ENCODE measurements around the gene CDH1. TPM values are rescaled to one million over a fixed set of nuclear protein-coding genes. Genes with fewer than 3 reads are reported as not detected.
A peak's percentile ranks its signal among the peaks of the same experiment; 100 is the strongest.
"Not testable (repeated sequence)": the region's sequence is repeated elsewhere in the genome, so short reads cannot be mapped to it uniquely, and the experiment has no call there.

The CDH1 gene
- total RNA-seq, 1 experiment from 2014 or later: 6.0 TPM

DNA sequence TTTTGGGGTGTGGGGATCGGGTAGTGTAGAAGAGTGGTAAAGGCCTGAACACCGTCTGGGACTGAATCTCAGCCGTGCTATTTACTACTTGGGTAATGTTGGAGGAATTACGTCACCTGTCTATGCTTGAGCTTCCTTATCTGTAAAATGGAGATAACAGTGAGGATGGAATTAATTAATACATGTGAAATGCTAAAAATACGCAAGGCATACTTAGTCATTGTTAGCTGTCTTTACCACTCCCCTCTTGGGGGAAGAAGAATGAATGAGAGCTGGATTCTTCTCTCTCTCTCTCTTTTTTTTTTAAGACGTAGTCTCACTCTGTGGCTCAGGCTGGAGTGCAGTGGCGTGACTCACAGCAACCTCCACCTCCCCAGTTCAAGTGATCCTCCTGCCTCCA is 65.1 kb downstream of the CDH1 start:
- no peak for DNase-seq (ENCODE audit: low read depth, low spot score)
- in situ Hi-C loops (cut with HindIII; ENCODE audit: low pct_unique_long_range_greater_than_20kb, low sequenced_read_pairs): no loop called here

DNA sequence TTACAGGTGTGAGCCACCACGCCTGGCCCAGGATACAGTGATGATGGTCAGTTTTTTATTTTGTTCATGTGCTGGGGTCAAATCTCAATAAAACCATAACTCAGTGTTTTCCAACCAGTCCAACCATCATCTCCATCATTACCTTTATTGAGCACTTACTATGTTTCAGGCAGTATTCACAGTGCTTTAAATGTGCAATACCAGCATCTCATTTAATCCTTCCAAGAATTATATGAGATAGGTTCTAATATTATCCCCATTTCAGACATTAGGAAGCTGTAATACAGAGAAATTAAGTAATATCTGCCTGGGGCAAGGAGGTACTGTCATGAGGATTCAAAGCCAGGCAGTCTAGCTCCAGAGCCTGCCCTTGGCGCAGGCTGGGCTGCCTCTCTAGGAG is 69.3 kb downstream of the CDH1 start:
- in situ Hi-C loops (cut with HindIII; ENCODE audit: low pct_unique_long_range_greater_than_20kb, low sequenced_read_pairs): no loop called here
- no peak for DNase-seq (ENCODE audit: low read depth, low spot score)

DNA sequence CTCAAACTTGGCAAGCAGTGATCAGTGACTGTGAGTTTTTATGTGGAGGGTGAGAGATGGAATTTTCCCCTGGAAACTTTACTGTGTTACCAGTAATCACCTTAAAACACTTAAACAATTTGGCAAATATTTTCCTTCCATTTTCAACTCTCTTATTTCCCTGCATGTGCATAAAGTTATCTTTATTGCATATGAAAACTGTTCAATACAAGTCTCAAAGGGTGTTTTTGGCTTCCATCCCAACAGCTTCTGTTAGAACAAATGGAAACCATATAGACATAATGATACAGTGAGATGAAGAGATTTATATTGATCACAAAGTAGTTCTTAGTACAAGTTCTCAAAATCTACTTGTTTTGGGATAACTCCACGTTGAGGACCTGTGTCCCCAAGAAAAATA is 69.9 kb downstream of the CDH1 start:
- DNase-seq (ENCODE audit: low read depth, low spot score): no peak
- in situ Hi-C loops (cut with HindIII; ENCODE audit: low pct_unique_long_range_greater_than_20kb, low sequenced_read_pairs): no loop called here

DNA sequence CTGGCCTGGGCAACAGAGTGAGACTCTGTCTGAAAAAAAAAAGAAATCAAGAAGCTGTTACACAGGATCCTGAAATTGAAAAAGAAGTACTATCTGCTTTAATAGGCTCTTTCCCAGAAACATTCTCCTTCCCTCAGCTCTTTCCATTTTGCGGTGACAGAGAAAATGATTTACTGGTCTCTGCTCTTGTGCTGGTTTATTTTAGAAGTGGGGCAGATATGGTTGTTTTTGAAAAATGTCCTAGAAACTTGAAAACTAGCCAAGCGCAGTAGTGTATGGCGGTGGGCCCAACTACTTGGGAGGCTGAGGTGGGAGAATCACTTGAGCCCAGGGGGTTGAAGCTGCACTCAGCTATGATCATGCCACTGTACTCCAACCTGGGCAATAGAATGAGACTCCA is 77.4 kb downstream of the CDH1 start:
- no peak for DNase-seq (ENCODE audit: low read depth, low spot score)
- in situ Hi-C loops (cut with HindIII; ENCODE audit: low pct_unique_long_range_greater_than_20kb, low sequenced_read_pairs): no loop called here

DNA sequence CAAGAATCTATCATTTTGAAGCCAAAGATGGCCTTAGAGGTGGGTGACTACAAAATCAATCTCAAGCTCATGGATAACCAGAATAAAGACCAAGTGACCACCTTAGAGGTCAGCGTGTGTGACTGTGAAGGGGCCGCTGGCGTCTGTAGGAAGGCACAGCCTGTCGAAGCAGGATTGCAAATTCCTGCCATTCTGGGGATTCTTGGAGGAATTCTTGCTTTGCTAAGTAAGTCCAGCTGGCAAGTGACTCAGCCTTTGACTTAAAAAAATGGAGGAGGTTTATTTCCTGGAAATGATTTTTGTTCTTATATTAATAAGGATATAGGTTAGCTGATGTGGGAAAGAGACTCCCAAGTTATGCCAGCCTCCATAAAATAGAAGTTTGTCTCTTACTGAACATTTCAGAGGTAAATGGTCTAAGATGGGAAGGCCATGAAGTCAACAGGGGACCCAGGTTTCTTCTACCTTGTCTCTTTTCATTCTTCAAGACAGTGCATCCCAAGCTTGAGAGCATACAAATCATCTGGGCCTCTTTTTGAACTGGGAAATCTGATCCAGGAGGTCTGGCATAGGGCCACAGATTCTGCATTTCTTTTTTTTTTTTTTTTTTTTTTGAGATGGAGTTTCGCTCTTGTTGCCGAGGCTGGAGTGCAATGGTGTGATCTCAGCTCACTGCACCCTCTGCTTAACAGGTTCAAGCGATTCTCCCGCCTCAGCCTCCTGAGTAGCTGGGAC is 86.5 kb downstream of the CDH1 start:
- in situ Hi-C loops (cut with HindIII; ENCODE audit: low pct_unique_long_range_greater_than_20kb, low sequenced_read_pairs): no loop called here
- DNase-seq (ENCODE audit: low read depth, low spot score): no peak

DNA sequence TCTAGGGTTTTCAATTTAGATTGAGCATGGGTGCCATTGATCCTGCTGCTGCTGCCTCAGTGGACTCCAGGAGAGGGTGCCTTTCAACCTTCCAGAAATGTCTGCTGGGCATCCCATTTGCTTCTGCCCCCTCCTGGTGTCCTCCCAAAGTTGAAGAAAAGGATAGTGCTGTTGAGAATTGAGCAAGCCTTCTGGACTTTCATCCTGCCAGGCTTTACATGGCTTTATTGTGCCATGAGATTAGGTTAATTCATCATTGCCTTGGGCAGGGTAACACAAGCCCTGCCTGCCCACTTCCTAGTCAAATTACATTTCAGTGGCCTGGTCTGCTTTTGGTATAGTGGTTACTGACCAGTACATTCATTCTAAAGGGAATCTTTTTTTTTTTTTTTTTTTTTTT is 88.3 kb downstream of the CDH1 start:
- in situ Hi-C loops (cut with HindIII; ENCODE audit: low pct_unique_long_range_greater_than_20kb, low sequenced_read_pairs): no loop called here
- DNase-seq (ENCODE audit: low read depth, low spot score): peak; percentile 18

DNA sequence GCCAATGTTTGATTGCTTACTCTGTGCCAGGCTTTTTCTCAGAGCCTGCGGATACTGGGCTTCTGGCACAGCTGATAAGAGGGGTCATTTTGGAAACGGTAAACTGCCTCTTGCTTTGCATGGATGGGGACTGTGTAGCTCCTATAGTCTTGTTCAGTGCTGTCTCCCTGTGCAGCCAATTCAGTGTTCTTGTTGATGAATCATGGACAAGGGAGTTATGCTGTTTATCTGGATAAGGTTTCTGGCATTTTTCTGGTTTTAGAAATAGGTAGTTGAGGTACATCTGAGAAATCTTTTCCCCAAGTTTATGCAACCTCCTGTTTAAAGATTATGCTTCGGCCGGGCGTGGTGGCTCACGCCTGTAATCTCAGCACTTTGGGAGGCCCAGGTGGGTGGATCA is 89.6 kb downstream of the CDH1 start:
- DNase-seq (ENCODE audit: low read depth, low spot score): no peak
- in situ Hi-C loops (cut with HindIII; ENCODE audit: low pct_unique_long_range_greater_than_20kb, low sequenced_read_pairs): no loop called here

DNA sequence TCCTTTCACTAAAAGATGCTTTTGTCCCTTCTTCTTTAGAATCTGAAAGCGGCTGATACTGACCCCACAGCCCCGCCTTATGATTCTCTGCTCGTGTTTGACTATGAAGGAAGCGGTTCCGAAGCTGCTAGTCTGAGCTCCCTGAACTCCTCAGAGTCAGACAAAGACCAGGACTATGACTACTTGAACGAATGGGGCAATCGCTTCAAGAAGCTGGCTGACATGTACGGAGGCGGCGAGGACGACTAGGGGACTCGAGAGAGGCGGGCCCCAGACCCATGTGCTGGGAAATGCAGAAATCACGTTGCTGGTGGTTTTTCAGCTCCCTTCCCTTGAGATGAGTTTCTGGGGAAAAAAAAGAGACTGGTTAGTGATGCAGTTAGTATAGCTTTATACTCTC is 96.2 kb downstream of the CDH1 start:
- in situ Hi-C loops (cut with HindIII; ENCODE audit: low pct_unique_long_range_greater_than_20kb, low sequenced_read_pairs): no loop called here
- no peak for DNase-seq (ENCODE audit: low read depth, low spot score)

DNA sequence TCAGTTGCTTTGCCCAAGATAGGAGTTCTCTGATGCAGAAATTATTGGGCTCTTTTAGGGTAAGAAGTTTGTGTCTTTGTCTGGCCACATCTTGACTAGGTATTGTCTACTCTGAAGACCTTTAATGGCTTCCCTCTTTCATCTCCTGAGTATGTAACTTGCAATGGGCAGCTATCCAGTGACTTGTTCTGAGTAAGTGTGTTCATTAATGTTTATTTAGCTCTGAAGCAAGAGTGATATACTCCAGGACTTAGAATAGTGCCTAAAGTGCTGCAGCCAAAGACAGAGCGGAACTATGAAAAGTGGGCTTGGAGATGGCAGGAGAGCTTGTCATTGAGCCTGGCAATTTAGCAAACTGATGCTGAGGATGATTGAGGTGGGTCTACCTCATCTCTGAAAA is 97.5 kb downstream of the CDH1 start:
- no peak for DNase-seq (ENCODE audit: low read depth, low spot score)
- in situ Hi-C loops (cut with HindIII; ENCODE audit: low pct_unique_long_range_greater_than_20kb, low sequenced_read_pairs): no loop called here

DNA sequence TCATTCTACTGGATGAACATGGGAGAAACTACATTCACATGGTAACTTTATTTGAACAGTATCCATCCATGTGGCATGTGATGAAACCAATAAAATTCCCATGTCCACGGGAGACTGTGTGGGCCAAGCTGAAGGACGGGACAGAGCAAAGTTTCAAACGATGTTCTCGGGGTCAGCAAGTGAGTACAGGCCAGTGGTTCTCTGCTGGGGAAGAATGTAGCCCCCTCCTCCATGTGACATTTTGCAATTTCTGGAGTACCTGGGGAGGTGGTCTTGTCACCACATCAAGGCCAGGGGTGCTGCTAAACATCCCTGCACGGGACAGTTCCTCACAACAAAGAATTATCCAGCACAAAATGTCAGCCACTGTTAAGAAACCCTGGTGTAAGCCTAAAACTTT is 98.9 kb downstream of the CDH1 start:
- DNase-seq (ENCODE audit: low read depth, low spot score): no peak
- in situ Hi-C loops (cut with HindIII; ENCODE audit: low pct_unique_long_range_greater_than_20kb, low sequenced_read_pairs): no loop called here

DNA sequence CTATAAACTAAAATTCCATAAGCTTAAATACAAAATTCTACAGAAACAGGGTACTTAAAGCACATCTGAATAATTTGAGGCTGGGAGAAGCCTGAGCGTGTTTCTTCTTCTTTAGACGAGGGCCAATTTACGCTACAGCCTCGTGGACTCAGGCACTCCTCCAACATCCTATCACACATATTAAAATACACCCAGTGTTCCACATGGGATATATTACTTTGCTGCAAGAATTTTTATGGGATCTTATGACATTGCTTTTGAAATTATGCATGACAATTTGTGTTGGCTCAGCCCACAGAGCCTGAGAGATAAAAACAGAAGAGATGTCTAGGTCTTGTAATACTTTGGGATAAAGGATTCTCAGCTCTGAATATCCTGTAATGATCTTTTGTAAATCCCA is 102.7 kb downstream of the CDH1 start:
- in situ Hi-C loops (cut with HindIII; ENCODE audit: low pct_unique_long_range_greater_than_20kb, low sequenced_read_pairs): no loop called here
- no peak for DNase-seq (ENCODE audit: low read depth, low spot score)

DNA sequence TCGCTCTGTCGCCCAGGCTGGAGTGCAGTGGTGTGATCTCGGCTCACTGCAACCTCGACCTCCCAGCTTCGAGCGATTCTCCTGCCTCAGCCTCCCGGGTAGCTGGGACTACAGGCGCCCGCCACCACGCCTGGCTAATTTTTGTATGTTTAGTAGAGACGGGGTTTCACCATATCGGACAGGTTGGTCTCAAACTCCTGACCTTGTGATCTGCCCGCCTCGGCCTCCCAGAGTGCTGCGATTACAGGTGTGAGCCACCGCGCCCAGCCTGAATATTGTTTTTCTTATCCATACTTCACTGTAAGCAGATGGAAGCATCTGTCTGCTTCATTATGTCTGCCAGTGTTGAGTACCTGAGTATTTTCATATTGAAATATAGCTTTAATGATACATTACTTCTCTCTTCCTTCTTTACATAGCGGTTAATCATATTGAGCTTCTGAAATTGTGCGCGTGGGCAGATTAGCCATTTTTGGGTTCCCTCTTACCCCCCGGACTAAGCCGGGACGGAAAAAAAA is 105.9 kb downstream of the CDH1 start:
- in situ Hi-C loops (cut with HindIII; ENCODE audit: low pct_unique_long_range_greater_than_20kb, low sequenced_read_pairs); DNase-seq (ENCODE audit: low read depth, low spot score): not testable (repeated sequence)

DNA sequence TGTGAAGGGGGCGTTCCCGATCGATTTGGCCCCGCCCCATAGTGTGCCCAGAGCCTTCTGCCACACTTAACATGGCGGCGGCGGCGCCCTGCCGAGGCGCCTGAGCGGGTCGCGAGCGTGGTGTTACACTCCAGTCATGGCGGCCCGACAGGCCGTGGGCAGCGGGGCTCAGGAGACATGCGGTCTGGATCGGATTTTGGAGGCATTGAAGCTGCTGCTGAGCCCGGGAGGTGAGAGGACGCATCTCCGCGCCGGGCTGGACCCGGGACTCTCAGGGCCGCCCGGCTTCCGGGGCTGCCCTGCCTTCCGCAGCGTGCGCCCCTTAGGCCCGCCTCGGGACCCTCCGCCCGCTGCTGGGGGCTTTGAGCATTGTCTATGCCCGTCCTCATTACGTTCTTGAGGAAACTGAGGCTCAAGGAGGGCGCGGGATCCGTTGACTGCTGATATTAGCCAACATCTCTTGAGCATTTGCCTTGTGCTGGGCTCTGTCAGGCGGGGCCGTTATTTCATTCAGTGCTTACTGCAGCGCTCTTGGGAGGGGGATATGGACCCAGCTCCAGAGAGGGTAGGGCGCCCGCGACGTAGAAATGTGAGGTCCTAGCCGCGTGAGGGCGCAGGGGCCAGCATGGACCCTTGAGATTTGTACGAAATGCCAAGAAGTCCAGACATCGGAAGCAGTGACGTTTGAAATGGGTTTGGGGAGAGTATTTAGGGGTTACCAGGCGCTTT is 106.6 kb downstream of the CDH1 start, which contains the start of gene TANGO6:
Gene TANGO6, plus strand, starts transcription at position 50 of the 729 bp plus-strand sequence. Its CDS starts 87 bp downstream, at position 137.
- peak; percentile 81 for DNase-seq (ENCODE audit: low read depth, low spot score)
- in situ Hi-C loops (cut with HindIII; ENCODE audit: low pct_unique_long_range_greater_than_20kb, low sequenced_read_pairs): no loop called here

DNA sequence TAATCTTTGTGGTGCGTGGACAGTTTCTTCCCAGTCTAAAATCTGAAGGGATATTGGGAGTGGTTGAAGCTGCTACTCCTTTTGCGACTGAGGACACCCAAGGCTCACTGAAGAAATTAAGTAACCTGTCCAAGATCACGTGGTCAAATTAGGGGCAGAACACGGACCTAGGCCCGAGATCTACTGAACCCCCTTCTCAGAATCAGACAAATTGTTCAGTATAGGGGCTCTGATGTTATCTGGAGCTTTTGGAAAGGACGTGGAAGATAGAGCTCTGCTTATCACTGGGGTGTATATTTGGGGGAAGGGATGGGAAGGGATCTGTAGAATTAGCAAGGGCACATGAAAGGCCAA is 107.1 kb downstream of the CDH1 start:
- DNase-seq (ENCODE audit: low read depth, low spot score): no peak
- in situ Hi-C loops (cut with HindIII; ENCODE audit: low pct_unique_long_range_greater_than_20kb, low sequenced_read_pairs): no loop called here

DNA sequence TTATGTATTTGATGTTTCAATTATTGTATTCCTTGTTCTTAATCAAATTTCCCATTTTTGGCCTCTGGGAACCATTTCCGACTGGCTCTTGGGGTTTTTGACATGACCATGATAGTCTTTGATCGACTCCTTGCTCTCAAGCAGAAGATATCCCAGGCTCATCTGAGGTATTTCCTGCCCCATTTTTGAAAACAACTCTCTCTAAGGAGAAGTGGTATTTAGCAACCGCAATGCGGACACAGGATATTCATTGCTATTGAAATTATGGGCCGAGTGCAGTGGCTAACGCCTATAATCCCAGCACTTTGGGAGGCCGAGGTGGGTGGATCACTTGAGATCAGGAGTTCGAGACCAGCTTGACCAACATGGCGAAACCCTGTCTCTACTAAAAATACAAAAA is 111.7 kb downstream of the CDH1 start:
- in situ Hi-C loops (cut with HindIII; ENCODE audit: low pct_unique_long_range_greater_than_20kb, low sequenced_read_pairs): no loop called here

DNA sequence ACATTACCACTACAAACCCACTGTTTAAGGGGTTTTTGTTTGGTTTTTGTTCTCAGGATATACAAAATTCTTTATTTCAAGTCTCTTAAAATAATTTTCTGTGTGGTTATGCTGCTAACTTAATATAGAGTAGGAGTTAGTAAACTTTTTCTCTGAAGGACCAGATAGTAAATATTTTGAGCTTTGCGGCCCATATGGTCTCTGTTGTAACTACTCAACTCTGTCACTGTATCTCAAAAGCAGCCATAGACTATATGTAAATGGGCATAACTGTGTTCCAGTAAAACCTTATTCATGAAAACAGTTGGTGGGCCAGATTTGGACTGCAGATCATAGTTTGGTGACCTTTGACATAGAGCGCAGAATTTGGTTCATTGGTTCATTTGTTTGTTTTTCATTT is 113.4 kb downstream of the CDH1 start:
- in situ Hi-C loops (cut with HindIII; ENCODE audit: low pct_unique_long_range_greater_than_20kb, low sequenced_read_pairs): no loop called here
- no peak for DNase-seq (ENCODE audit: low read depth, low spot score)

More for the DNA sequence above, 111.7 kb downstream of the CDH1 start:
- DNase-seq (ENCODE audit: low read depth, low spot score): no peak

DNA sequence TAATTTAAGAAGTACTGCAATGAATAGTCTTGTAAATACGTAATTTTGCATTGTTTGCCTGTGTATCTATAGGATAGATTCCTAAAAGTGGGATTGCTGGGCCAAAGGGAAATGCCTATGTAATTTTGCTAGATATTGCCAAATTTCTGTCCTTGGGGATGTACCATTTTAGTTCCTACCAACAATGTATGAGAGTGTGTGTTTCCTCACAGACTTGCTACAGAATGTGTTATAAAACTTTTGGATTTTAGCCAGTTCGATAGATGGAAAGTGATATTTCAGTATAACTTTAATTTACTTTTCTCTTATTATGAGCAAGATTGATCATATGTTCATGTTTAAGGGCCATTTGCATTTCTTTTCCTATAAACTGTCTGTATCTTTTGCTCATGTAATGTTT is 114.5 kb downstream of the CDH1 start:
- in situ Hi-C loops (cut with HindIII; ENCODE audit: low pct_unique_long_range_greater_than_20kb, low sequenced_read_pairs): no loop called here
- no peak for DNase-seq (ENCODE audit: low read depth, low spot score)

DNA sequence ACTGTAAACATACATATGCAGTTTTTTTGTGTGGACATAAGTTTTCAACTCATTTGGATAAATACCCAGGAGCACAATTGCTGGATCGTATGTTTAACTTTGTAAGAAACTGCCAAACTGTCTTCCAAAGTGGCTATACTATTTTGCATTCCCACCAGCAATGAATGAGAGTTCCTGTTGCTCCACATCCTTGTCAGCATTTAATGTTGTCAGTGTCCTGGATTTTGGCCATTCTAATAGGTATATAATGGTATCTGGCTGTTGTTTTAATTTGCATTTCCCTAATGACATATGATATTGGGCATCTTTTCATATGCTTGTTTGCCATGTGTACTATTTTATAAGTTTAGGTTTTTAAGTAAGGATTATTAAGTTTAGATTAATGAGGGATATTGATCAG is 120.4 kb downstream of the CDH1 start:
- DNase-seq (ENCODE audit: low read depth, low spot score): no peak
- in situ Hi-C loops (cut with HindIII; ENCODE audit: low pct_unique_long_range_greater_than_20kb, low sequenced_read_pairs): no loop called here

DNA sequence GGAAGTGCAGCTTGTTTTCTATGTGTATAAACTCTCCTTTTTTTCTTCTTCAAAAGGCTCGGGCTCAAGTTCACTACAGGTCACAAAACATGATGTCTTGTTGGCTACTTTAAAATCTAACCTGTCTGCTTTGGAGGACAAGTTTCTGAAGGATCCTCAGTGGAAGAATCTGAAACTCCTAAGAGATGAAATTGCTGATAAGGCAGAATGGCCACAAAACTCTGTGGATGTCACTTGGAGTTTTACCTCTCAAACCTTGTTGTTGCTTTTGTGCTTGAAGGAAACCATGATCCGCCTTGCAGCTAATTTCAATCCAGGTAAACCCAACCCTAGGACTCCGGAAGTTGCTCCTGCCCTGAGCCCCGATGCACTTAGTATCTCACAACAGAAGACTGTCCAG is 122.7 kb downstream of the CDH1 start:
- DNase-seq (ENCODE audit: low read depth, low spot score): no peak
- in situ Hi-C loops (cut with HindIII; ENCODE audit: low pct_unique_long_range_greater_than_20kb, low sequenced_read_pairs): no loop called here
